Esophagus mucosa (tissue), 1 donor: ENCODE measurements around the gene DNAJA3. TPM values are rescaled to one million over a fixed set of nuclear protein-coding genes. Genes with fewer than 3 reads are reported as not detected.

ENCODE experiments used
- ATAC-seq: fragments of 200-7000 bp; cut with Tn5 transposase; one replicate; pipeline ENCODE4 v1.9.1; 2020
- total RNA-seq: library from RNA; stranded (reverse); gene quantifications from one replicate; pipeline ENCODE4 v1.2.4, GENCODE V29; 2023
- donor health status: DM: yes; HTN: yes; CAD: no.

Gene DNAJA3
- total RNA-seq, 1 donor from 2014 or later = 40.2 TPM

DNA sequence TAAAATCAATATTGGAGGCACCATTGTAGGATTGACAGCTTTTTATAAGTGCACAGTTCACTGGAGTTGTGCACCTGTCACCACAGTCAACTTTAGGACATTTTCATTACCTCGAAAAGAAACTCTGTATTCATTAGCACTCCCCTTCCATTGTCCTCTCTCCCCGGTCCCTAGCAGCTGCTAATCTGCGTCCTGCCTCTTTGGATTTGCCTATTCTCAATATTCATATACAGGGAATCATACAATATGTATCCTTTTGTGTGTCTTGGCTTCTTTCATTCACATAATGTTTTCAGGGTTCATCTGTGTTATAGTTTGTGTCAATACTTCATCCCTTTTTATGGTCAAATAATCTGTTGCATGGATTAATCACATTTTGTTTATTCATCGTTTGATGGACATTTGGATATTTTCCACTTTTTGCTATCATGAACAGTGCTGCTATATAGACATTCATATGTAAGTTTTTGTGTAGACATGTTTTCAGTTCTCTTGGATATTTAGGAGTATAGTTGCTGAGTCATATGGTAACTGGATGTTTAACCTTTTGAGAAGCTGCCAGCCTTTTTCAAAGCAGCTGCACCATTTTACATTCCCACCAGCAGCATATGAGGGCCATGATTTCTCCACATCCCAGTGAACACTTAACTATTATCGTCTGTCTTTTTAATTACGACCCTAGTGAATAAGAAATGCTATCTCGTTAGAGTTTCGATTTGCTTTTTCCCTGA lies 9.8 kb downstream of the DNAJA3 start:
- no peak for ATAC-seq

DNA sequence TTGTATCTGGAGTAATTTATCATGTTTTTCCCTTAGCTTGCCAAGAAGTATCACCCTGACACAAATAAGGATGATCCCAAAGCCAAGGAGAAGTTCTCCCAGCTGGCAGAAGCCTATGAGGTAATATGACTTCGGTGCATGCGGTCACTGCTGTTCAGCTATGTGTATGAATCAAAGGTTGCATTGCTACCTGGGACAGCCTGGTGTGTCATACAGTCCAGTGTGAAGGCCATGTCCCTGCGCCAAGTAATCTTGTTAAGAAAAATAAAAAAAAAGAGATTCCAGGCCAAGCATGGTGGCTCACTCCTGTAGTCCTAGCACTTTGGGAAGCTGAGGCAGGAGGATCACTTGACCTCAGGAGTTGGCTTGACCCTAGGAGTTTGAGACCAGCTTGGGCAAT lies 11.7 kb downstream of the DNAJA3 start:
- no peak for ATAC-seq

DNA sequence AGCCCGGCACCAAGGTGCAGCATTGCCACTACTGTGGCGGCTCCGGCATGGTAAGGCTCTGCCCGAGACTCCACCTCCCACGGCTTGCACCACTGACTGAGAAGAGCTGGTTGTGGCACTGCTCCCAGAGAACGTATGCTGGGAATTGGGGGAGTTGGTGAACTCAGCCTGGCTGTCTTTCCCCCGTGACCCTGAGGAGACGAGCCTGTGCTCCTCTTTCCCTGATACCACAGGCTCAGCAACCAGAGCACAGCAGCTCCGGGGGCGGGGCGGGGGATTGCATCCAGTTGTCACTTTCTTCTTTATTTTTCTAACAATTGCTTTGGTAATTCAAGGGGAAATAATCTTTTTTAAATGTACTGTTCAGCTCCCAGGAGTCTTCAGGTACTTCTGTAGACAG lies 16.7 kb downstream of the DNAJA3 start:
- ATAC-seq = no peak

DNA sequence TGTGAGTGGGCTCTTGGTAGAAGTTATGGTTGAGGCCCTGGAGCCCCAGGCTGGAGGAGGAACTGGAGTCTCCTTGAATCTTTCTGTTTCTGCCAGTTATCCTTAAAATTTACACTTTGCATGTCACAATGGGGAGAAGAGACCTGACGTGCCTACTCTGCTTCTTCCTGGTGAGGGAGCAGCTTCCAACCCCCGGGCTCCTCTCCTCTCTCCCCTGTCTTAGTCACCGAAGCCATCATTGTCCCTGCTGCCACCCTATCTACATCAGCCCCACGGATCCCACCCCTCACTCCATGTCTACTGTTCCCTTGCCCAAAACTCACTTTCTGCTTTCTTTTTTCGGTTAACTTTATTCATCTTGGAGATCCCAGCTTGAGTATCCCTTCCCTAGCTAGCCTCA lies 17.6 kb downstream of the DNAJA3 start:
- no peak for ATAC-seq

DNA sequence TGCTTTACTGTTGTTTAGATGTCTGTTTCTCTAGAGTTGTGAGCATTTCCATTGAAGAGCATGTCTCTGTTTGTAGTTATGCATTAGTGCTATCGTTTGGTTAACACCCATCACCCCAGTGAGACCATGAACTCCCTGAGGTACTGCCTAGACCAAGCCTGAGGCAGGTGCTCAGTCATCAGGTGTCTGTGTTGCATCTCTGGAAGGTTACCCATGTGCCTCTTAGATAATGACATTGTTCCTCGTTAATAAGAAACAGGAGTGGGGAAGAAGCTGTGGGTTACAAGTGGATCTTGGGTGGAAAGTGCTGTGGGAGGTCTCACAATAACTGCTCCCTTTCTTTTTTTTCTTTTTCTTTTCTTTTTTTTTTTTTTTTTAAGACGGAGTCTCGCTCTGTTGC lies 18.3 kb downstream of the DNAJA3 start:
- no peak for ATAC-seq

DNA sequence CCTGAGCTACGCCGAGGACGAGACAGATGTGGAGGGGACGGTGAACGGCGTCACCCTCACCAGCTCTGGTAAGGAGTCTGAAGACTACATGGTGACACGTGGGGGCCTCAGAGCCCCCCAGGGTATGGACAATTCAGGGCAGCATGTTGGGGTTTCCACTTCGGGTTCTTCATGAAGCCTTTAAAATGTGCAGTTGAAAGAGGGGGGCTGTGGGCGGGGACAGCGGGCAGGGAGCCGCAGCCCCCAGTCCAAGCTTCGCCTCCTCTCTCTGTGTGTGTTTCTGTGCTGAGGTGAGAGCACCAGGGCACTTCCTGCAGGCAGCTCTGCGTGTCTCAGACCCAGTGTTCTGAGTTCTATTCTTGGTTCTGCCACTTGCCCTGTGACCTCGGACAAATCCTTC lies 24.8 kb downstream of the DNAJA3 start:
- ATAC-seq = no peak

DNA sequence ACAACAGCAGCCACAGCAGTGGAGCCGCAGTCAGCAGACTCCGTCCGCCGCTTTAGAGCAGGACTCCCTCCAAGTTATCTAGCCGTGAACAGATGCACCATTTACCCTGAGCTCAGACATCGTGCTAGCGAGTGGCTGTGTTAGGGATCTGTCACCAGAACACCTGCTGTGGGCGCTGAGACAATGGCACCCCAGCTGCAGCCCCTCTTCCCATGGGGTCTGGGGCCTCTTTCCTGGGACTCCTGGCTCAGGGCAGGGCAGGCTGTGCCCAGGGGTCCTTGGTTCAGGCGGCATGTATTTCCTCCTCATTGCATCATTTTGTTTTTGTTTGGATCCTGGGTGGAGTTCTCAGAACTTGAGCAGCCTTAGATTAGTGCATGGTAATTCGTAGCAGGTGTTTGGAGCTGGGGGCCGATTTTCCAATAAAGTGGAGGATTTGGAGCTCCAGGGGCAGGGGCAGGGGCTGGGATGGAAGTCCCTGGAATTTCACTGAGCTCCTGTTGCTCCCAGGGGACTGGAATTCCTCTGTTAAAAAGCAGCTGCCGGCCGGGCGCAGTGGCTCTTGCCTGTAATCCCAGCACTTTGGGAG lies 25.4 kb downstream of the DNAJA3 start:
- ATAC-seq = no peak

DNA sequence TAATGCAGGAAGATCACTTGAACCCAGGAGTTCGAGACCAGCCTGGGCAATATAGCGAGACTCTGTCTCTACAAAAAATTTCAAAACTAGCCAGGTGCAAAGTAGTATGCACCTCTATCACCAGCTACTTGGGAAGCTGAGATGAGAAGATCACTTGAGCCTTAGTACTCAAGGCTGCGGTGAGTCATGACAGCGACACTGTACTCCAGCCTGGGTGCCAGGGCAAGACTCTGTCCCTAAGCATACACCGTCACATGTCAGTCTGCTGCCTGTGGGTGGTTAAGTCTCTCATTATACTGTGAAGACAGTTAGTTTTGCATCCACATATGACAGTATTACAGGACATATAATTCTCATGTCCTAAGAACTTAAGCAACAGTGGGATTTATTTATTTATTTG lies 27.0 kb downstream of the DNAJA3 start:
- no peak for ATAC-seq

DNA sequence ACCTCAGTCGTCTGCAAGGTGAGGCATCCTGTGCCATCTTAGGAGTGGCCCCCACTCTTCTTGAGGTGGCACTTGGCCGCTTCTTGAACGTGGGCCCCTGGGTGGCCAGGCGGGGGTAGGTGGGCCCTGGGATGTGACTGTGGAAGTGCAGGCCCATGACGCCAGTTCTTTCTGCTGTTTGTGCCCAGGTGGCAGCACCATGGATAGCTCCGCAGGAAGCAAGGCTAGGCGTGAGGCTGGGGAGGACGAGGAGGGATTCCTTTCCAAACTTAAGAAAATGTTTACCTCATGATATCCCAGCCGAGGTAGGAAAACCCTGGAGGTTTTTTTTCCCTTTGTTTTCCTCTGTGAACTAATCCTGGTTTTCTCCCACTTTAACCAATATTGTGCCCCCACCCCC lies 29.0 kb downstream of the DNAJA3 start:
- no peak for ATAC-seq

DNA sequence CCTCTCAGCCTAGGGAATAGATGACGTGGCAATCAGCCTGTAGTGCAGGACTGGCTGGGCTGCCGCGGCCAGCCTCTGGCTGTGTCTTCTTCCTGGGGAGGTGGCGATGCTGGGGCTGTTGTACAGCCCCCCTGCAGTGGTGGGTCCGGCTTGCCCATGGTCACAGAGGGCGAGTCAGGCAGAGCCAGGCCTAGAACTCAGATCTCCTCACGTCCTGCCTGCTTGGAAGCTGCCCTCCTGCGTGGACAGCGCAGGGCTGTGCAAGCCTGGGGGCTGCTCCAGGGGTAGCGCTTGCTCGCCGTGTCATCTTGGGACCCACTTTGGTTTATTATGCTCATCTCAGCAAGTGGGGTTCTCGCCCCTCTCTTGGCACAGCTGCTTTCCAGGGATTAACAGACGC lies 29.4 kb downstream of the DNAJA3 start:
- no peak for ATAC-seq

DNA sequence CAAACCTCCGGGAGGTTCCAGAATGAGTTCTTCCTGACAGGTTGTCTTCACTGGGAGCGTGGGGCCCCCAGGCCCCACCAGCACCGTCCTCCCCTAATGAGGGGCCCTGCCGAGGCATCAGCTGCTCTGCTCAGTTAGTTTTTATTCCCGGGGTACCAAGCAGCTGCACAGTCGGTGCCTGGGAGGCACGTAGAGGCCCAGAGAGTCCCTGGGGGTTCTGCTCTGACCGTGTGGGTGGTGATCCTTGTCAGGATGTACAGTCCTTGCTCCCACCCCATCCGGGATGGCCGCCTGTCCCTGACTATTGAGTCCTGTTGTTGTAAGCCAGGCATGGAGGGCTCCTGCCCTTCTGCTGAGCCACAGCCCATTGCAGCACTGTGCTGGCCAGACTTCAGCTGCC lies 30.3 kb downstream of the DNAJA3 start:
- ATAC-seq = no peak

DNA sequence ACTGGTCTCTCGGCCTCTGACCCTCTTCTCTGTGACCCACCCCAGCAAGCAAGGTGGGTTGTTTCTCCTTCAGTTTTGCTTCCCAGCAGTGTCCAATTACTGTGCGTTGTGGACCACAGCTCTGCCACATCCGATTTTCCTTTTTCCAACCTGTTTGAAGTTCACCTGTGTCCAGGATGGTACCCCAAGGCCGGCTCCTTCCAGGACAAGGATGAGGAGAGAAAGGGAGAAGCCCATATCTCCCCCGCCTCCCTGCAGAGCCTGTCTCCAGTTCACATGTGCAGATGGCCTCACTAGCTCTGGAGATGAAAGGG lies 35.2 kb downstream of the DNAJA3 start:
- no peak for ATAC-seq

DNA sequence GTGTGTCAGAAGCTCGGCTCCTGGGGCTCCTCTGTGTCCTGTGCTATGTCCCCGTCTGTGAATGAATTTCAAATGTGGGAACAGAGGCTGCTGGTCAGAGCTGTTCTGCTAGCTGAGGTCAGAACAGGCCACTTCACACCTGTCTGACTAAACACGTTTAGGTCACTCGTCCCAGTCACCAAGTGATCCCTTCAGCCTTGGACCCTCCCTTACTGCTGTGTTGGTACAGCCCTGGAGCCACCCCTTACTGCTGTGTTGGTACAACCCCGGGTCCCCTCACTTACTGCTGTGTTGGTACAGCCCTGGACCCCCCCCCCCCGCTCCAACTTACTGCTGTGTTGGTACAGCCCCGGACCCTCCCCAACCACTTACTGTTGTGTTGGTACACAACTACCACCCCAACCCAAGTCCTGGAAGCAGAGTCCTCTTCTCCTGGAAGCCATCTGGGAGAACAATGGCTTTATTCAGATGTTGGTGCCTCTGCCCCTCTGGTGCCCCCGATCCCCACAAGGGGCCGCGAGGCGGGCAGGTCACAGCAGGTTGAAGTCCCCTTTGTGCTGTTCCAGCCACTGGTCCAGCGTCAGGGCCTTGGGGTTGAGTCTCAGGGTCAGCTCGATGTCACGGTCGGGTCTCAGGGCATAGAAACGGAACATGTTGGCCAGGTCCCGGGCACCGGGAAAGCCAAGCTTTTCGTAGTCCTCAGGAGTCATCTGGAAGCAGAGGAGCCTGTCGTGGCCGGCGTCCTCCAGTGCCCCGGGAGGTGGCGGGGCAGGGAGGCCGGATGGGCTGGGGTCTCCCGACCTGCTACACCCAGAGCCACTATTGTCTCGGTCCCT lies 35.8 kb downstream of the DNAJA3 start:
- ATAC-seq = peak; percentile 50

DNA sequence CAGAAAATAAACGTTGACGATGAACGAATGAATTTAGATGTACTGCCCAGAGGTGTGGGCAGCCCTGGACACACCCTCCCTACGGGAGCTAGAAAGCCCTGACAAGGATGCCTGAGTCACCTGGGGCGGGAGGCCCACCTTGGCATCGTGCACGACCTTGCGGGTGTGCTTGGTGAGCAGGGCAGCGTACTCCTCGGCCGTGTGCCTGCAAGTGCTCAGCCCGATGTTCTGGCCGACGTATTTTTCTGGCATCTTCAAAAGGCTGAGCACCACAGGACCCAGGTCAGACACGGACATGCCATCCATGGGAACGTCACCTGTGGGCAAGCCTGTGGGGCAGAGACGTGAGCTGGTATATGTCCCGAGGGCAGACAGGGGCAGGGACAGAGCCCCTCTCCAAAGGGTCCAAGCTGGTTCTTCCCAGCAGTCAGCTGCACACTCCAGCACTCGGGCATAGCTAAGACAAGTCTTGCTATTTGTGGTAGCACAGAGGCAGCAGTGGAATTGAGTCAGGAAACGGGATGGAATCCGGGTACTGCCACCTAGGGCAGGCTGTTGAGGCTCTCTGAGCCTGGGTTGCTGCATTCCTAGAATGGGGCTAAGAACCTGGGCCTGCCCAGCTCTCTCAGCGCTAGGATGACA lies 38.0 kb downstream of the DNAJA3 start:
- peak; percentile 19 for ATAC-seq

DNA sequence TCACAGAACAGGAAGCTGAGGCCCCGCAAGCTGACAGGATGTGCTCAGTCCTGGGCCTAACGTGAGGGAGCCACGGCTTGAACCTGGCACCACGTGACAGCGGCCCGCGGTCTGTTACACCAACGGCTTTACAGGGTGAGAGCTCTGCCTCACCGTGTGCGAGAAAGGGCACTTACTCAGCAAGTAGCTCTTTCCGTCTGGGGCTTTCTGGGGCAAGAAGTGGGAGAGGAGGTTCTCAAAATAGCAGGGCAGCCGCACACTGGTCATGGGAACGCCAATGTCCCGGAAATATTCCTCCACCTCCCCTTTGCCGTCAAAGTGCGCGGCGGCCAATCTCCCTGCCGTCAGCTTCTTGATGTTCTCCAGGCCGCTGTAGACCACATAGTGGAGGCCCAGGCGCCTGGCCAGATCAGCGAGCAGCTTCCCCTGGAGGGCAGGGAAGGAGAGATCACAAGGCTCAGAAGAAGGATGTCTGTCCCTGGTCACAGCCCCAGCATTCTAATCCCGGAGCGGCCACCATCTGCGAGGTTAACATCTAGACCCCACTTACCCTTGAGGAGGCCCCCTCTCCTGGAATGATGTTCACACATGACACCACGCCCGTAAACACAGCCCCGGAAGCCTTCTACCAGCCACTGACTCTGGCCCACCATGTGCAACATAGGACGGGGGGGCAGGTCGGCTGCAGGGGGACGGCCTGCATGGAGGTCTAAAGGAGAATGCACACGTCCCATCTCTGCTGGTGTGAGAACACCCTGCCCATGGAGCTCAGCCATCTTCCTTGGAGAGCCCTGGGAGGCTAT lies 40.5 kb downstream of the DNAJA3 start:
- no peak for ATAC-seq

DNA sequence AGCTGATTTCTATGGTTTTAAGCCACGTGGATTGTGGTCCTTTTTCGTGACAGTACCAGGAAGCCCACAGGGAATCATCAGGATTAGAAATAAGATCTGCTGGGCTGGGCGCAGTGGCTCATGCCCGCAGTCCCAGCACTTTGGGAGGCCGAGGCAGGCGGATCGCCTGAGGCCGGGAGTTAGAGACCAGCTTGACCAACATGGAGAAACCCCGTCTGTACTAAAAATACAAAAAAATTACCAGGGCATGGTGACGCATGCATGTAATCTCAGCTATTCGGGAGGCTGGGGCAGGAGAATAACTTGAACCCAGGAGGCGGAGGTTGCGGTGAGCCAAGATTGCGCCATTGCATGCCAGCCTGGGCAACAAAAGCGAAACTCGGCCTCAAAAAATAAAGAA lies 42.2 kb downstream of the DNAJA3 start:
- ATAC-seq = no peak

DNA sequence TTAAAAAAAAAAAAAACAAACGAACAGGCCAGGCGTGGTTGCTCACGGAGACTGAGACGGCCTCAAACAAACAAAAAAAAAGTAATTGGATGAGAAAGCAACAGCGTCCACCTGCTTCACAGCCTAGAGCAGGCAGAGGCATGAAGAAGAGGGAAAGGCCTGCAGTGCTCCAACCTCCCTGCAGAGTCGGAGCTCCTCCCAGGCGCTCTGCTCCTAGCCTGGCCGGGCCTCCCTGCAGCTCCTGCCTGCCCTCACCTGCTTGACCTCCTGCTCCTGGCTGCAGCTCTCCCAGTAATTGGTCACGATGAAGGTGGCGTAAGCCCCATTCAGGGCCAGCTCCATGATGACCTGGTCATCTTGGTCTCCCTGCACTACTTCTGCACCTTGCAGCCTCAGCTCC lies 43.3 kb downstream of the DNAJA3 start:
- ATAC-seq = no peak

DNA sequence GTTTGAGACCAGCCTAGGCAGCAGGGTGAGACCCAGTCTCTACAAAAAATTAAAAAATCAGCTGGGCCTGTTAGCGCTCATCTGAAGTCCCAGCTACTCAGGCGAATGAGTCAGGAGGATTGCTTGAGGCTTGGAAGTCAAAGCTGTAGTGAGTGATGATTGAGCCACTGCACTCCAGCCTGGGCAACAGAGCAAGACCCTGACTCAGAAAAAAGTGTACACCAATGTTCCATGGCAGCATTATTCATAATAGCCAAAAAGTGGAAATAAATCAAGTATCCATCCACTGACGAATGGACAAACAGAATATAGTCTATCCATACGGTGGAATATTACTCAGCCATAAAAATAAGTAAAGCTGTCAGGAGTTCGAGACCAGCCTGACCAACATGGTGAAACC lies 46.2 kb downstream of the DNAJA3 start:
- ATAC-seq = no peak

DNA sequence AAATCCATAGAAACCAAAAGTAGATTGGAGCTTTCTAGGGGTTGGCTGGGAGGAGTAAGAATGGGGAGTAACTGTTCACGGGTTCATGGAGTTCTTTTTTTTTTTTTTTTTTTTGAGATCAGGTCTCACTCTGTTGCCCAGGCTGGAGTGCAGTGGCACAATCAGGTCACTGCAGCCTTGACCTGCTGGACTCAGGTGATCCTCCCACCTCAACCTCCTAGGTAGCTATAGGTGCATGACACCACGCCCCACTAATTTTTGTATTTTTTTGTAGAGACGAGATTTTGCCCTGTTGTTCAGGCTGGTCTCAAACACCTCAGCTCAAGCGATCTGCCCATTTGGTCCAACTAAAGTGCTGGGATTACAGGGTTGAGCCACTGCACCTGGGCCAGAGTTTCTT lies 47.2 kb downstream of the DNAJA3 start:
- no peak for ATAC-seq

DNA sequence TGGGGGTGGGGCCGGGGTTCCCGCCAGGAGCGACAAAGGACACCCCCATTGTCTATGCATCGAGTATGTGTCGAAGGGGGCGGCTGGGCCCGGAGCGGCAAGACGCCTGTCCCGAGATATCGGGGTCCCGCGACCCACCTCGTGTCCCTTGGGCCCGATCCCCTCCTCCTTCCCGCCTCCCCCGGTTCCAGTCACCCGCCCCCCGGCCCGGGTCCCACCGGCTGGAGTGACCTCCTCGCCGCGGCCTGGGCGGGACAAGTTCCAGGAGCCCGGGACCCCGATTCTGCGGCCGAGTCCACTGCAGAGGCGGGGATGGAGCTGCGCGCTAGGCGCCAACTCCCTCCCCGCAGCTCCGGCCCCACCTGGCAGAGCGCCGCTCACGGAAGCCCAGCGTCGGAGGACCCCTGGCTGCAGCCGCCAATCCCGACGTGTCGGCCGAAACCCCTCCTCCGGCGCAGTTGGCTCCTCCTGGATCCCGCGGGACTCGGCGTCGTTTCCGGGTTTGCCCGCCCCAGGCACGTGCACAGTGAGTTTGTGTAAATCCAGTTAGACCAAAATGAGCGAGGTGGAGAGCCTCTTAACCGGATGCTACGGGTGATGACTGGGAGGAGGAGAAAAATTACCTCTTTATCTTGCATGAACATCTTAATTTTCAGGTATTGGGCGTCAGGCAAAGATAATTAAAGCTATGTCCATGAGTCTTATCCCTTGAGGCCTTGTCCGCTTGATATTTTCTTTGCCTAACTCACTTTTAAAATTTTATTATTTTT lies 48.7 kb downstream of the DNAJA3 start, which contains the start of gene NMRAL1:
Gene NMRAL1 (minus strand): TSS at position 434 of the 770 bp plus-strand sequence. CDS start 493 bp downstream, outside the sequence.
- peak; percentile 72 for ATAC-seq
